ENCODE results near the gene ITGB2.
A peak's percentile ranks its signal among the peaks of the same experiment; 100 is the strongest.

ITGB2 gene

DNA sequence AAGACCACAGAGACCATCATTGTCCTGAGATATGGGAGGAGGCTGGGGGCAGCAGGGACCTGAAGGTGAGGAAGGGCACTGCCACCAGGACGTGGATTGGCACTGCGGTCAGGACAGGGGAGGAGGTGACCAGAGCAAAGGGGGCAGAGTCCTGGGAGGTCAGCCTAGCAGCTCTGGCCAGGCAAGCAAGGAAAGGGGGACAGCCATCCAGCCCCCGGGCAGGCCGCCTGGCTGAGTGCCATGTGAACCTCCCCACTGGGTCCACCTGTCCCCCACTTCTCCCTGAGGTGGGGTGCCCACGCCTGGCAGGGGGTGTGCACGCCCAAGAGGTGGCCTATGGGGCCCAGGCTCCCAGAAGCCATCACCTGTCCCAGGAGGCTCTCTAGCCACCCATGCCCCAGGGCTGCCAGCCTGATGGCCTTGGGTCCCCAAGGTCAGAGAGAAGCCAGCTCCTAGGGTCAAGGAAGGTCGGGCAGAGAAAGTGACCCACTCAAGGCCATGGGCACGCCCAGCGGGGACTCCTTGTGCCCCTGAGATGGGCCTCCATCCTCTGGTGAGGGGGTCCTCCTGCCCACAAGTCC is 29.6 kb downstream of the ITGB2 start:
- DNase-seq (ENCODE audit: low spot score), result no peak
- Histone ChIP-seq H3K27ac (ENCODE audit: poor library complexity, severe bottlenecking) (no peak overlapping the region), H3K36me3 (ENCODE audit: low read depth) (no peaks in the 10 kb centered on the region), H3K27me3 (ENCODE audit: insufficient read depth, poor library complexity, severe bottlenecking) (peaks cover 2% of the 10 kb centered on the region), H3K4me1 (ENCODE audit: insufficient read depth, poor library complexity, severe bottlenecking) (no peaks in the 10 kb centered on the region), H3K9me3 (ENCODE audit: severe bottlenecking) (no peaks in the 10 kb centered on the region), H3K4me3 (ENCODE audit: severe bottlenecking) (no peak overlapping the region)
- TF ChIP-seq, protein P1, sequence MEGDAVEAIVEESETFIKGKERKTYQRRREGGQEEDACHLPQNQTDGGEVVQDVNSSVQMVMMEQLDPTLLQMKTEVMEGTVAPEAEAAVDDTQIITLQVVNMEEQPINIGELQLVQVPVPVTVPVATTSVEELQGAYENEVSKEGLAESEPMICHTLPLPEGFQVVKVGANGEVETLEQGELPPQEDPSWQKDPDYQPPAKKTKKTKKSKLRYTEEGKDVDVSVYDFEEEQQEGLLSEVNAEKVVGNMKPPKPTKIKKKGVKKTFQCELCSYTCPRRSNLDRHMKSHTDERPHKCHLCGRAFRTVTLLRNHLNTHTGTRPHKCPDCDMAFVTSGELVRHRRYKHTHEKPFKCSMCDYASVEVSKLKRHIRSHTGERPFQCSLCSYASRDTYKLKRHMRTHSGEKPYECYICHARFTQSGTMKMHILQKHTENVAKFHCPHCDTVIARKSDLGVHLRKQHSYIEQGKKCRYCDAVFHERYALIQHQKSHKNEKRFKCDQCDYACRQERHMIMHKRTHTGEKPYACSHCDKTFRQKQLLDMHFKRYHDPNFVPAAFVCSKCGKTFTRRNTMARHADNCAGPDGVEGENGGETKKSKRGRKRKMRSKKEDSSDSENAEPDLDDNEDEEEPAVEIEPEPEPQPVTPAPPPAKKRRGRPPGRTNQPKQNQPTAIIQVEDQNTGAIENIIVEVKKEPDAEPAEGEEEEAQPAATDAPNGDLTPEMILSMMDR (IDR thresholded peaks at IDR 0.05; ENCODE audit: poor library complexity, severe bottlenecking), result no peak
- ATAC-seq (ENCODE audit: low read depth), result no peak

DNA sequence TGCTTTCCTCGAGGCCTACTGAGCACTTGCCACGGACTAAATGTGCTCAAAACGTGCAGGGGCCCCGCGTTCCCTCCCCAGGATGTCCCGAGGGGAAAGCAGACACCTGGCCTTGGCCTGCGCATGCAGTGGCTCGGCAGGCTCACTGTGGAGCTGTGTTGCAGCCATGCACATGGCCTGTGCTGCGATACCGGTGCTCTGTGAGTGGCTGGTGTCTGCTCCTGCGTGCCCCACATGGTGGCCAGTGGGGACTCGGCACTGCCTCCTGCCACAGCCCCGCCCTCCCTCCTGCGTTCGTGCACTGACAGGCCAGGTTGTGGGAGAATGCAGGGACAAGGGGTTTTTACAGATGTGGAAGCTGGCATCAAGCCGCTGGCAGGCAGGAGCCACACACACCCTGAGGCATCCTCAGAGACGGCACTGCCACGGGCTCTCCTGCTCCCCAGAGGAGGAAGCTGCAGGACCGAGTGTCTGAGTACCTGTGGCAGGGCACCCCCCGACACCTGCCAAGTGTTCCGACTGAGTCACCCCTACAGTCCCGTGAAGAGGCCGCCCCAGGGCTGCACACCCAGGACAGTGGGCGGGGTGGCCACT is 30.3 kb downstream of the ITGB2 start:
- no peaks in the 10 kb centered on the region for H3K4me1 ChIP-seq (ENCODE audit: insufficient read depth, poor library complexity, severe bottlenecking)
- TF ChIP-seq, protein P1 (IDR thresholded peaks at IDR 0.05; ENCODE audit: poor library complexity, severe bottlenecking), result no peak
- no peak overlapping the region for H3K27ac ChIP-seq (ENCODE audit: poor library complexity, severe bottlenecking)
- DNase-seq (ENCODE audit: low spot score), result no peak
- H3K4me3 ChIP-seq (ENCODE audit: severe bottlenecking), result no peak overlapping the region
- H3K27me3 ChIP-seq (ENCODE audit: insufficient read depth, poor library complexity, severe bottlenecking), result peaks cover 2% of the 10 kb centered on the region
- H3K36me3 ChIP-seq (ENCODE audit: low read depth), result no peaks in the 10 kb centered on the region
- no peaks in the 10 kb centered on the region for H3K9me3 ChIP-seq (ENCODE audit: severe bottlenecking)
- ATAC-seq (ENCODE audit: low read depth), result no peak

DNA sequence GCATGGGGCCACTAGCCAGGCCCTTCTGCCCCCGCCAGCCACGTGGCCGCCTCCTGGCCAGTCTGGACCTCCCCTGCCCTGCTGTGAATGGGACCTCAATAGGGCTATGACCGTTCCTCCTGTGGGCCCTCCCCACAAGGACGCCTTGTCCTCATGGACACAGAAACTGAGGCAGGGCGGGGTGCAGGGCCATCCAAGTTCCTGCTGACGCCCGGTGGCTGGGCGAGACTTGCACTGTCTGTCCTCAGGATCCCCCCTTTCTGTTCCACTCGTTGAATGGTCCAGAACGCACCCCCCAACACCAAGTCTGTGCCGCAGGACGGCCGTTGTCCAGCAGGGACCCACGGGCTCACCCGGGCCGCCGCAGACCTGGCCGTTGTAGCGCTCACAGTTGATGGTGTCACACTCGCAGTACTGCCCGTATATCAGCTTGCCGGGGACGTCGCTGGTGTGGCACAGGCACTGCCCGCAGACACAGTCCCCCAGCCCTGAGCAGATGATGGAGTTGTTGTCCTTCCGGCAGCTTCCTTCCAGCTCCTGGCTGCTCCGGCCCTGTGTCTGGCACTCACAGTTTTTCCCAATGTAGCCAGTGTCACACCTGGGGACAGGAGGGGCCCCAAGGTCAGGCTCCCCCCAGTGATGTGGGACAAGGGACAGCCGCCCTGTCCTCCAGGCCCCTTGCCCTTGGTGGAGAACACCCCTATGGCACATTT is 30.9 kb downstream of the ITGB2 start:
- TF ChIP-seq, protein P1 (IDR thresholded peaks at IDR 0.05; ENCODE audit: poor library complexity, severe bottlenecking), result no peak
- Histone ChIP-seq H3K9me3 (ENCODE audit: severe bottlenecking) (no peaks in the 10 kb centered on the region), H3K4me1 (ENCODE audit: insufficient read depth, poor library complexity, severe bottlenecking) (no peaks in the 10 kb centered on the region), H3K27ac (ENCODE audit: poor library complexity, severe bottlenecking) (no peak overlapping the region), H3K36me3 (ENCODE audit: low read depth) (no peaks in the 10 kb centered on the region), H3K27me3 (ENCODE audit: insufficient read depth, poor library complexity, severe bottlenecking) (peaks cover 2% of the 10 kb centered on the region), H3K4me3 (ENCODE audit: severe bottlenecking) (no peak overlapping the region)
- DNase-seq (ENCODE audit: low spot score) (no peak), ATAC-seq (ENCODE audit: low read depth) (no peak)

DNA sequence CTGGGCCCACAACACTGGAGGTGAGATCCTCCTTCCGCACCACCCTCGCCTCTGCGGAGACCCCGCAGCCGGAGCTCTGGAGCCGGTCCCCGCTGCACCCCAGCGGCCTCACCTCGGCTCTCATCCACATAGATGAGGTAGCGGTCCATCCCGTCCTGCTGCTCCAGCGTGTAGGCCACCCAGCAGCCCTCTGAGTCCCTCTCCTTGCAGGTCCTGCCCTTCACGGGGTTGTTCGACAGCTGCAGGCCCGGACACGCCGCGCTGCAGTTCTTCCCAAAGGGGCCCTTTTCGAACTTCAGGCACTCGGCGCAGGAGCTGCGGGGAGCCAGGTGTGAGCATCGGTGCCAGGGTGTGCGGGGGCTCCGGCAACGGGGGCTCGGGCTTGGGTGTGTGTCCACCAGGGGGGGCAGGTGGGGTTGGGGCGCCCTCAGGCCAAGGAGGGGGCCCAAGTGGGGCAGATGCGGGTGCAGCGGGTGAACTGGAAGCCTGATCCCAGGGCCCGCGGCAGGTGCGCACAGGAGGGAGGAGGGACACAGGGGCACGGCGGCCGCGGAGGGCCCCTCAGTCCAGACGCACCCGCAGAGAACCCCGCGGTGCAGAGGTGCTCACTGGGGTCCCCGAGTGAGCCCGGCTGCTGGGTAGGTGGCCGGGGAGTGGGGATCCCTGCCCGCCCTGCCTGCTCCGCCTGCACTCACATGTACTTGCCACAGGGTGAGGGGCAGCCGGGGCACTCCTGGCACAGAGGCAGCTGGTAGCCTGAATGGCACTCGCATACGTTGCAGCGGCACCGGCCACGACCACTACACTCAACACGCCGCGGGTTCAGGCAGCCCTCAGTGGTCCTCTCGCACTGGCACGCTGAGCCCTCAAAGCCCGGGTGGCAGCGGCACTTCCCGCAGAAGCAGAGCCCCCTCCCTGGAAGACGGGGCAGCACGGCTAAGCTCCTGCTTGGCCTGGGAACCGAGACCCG is 31.8 kb downstream of the ITGB2 start:
- Histone ChIP-seq H3K36me3 (ENCODE audit: low read depth) (no peaks in the 10 kb centered on the region), H3K27ac (ENCODE audit: poor library complexity, severe bottlenecking) (no peak overlapping the region), H3K9me3 (ENCODE audit: severe bottlenecking) (no peaks in the 10 kb centered on the region), H3K4me1 (ENCODE audit: insufficient read depth, poor library complexity, severe bottlenecking) (no peaks in the 10 kb centered on the region), H3K27me3 (ENCODE audit: insufficient read depth, poor library complexity, severe bottlenecking) (peaks cover 2% of the 10 kb centered on the region), H3K4me3 (ENCODE audit: severe bottlenecking) (no peak overlapping the region)
- TF ChIP-seq, protein P1 (IDR thresholded peaks at IDR 0.05; ENCODE audit: poor library complexity, severe bottlenecking), result no peak
- DNase-seq (ENCODE audit: low spot score) (peak; percentile 64), ATAC-seq (ENCODE audit: low read depth) (no peak)

All from RWPE2 (cell line).